Stimulated activated CD4-positive, alpha-beta T cell treated with anti-CD3 and anti-CD28 coated beads, Interleukin-12 subunit alpha, Interleukin-12 subunit beta, amount 100 ng/mL, for 4 hours (primary cell): ENCODE measurements around the gene SRF.

Experiments used
- DNase-seq: peaks from one replicate; pipeline ENCODE4 v3.0.0-alpha.2; 2020

Gene SRF

GRCh38 chr6:43184268-43184985, 13.4 kb downstream of the SRF start:
- no peak for DNase-seq

GRCh38 chr6:43185391-43185985, 14.4 kb downstream of the SRF start:
- no peak for DNase-seq

GRCh38 chr6:43186019-43186418, 14.9 kb downstream of the SRF start:
- DNase-seq = no peak

- no peak for DNase-seq
Measured at GRCh38 chr6:43186706-43187105, 15.6 kb downstream of the SRF start.

GRCh38 chr6:43187821-43188220, 16.8 kb downstream of the SRF start:
- DNase-seq = no peak

- no peak for DNase-seq
Measured at GRCh38 chr6:43188426-43188825, 17.4 kb downstream of the SRF start.

- DNase-seq = no peak
Measured at GRCh38 chr6:43189776-43190304, 18.8 kb downstream of the SRF start.

- DNase-seq = no peak
Measured at GRCh38 chr6:43192911-43193310, 21.8 kb downstream of the SRF start.

- no peak for DNase-seq
Measured at GRCh38 chr6:43193929-43194328, 22.9 kb downstream of the SRF start.

GRCh38 chr6:43196337-43196736, 25.3 kb downstream of the SRF start:
- DNase-seq = no peak

- DNase-seq = no peak
Measured at GRCh38 chr6:43199912-43200311, 28.8 kb downstream of the SRF start.

GRCh38 chr6:43200541-43200940, 29.5 kb downstream of the SRF start:
- no peak for DNase-seq

GRCh38 chr6:43202451-43202850, 31.4 kb downstream of the SRF start:
- no peak for DNase-seq

- DNase-seq = no peak
Measured at GRCh38 chr6:43203029-43203717, 32.1 kb downstream of the SRF start.

GRCh38 chr6:43203718-43204095, 32.6 kb downstream of the SRF start:
- DNase-seq = no peak

- no peak for DNase-seq
Measured at GRCh38 chr6:43204271-43205105, 33.4 kb downstream of the SRF start.

GRCh38 chr6:43205849-43206248, 34.8 kb downstream of the SRF start:
- DNase-seq = no peak

GRCh38 chr6:43207286-43207685, 36.2 kb downstream of the SRF start:
- DNase-seq = no peak

- no peak for DNase-seq
Measured at GRCh38 chr6:43211955-43212354, 40.9 kb downstream of the SRF start.

- no peak for DNase-seq
Measured at GRCh38 chr6:43213431-43213830, 42.4 kb downstream of the SRF start.

GRCh38 chr6:43215066-43215465, 44.0 kb downstream of the SRF start:
- DNase-seq = no peak

- DNase-seq = no peak
Measured at GRCh38 chr6:43216200-43216599, 45.1 kb downstream of the SRF start.

GRCh38 chr6:43217351-43217750, 46.3 kb downstream of the SRF start:
- no peak for DNase-seq
